Ammon's horn (tissue), 1 donor: ENCODE measurements around the gene PCCA.
"Not testable (repeated sequence)": the region's sequence is repeated elsewhere in the genome, so short reads cannot be mapped to it uniquely, and the experiment has no call there.

Experiments
- DNase-seq: peaks from one replicate; pipeline ENCODE4 v3.0.0-alpha.2; 2016; ENCODE audit warnings: low spot score

Gene PCCA

GRCh38 chr13:100545684-100546061 is 456.8 kb downstream of the PCCA start:
- no peak for DNase-seq

- no peak for DNase-seq
Observed at GRCh38 chr13:100546713-100547405, 458.0 kb downstream of the PCCA start.

DNA sequence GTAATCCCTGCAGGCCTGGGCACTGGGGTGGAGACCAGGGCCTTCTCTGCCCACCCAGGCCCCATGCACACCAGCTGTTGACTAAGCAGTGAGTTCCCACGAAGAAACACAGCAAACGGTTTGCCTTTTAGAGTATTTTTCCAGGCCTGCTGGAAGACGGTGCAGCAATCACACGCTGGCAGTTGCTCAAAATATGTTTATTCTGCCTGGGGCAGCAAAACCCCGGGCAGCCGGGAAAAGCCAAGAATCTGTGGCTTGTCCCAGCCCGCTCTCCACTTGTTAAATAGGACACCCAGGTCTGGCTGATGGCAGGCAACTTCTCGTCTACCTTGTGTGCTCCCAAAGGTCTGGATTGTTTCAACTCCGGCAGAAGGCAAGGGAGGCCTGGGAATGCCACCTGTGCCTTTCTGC is 458.9 kb downstream of the PCCA start:
- DNase-seq = no peak

- no peak for DNase-seq
Observed at GRCh38 chr13:100549316-100549715, 460.4 kb downstream of the PCCA start.

GRCh38 chr13:100552755-100553154 is 463.9 kb downstream of the PCCA start:
- no peak for DNase-seq

DNA sequence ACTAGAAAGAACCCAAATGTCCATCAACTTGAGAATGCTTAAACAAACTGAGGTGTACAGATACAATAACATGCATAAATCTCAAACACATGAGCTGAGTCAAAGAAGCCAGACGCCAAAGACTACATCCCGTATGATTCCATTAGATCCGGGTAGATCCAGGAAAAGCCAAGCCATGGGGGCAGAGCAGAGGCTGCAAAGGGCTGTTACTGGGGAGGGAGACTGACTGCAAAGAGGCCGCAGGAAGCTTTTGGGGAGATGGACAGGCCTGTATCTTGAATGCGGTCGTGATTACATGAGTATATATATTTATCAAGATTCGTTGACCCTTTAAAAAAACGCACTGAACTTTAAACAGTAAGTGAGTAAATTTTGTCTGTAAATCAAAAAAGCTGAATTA is 471.0 kb downstream of the PCCA start:
- no peak for DNase-seq

DNA sequence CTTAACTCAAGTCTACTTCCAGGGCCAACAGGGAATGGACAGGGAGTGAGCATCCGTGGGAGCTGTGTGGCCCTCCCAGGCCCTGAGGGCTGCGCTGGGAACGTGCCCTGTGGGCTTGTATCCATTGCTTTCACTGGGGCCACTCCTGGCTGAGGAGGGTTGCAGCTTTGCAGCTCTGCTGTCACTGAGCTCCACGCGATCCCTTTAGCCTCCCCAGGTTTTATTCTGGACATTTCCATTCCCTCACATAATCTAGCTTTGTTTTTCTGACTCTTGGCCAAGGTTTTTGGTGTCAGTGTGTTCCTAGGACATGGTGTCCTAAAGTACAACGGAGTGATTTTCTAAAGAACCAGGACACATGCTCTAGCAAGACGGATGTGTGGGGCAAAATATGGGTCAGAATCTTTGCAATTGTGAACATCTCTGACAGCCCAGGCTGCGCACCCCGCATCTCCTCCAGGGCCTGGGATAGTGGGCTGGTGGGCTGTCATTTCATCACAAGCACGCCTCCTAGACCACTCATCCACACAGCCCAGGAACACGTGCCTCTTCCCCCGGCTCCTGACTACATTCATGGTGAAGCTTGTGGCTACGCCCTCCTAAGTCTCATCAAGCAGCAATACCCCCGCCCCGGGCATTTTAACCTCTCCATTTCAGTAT is 471.7 kb downstream of the PCCA start:
- peak; percentile 68 for DNase-seq

- DNase-seq = no peak
Observed at GRCh38 chr13:100561158-100561499, 472.2 kb downstream of the PCCA start.

DNA sequence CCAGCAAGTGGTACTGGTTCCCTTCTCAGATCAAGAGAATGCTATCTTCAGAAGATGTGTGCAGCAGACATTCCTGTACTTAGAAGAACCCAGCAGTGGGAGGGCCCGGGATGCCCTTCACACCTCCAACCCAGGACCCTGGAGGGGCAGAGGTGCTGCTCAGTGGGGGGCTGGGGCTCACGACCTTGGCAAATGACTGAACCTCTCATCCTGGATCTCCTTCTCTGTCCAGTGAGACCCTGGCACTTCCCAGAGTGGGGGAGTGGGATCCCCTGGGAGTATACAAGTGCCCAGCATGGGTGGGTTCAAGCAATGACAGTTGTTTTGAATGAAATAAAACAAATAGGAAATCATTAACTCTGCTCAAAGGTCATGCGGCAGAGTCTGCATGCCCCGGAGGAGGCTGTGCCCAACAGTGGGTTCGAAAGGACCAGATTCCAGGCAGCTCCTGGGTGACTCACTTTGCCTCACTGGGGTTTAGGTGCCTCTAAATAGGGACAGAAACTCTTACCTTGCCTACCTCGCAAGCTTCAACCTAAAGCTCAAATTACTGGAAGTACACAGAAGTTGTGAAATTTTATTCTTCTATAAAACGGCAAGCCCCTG is 472.8 kb downstream of the PCCA start:
- no peak for DNase-seq

GRCh38 chr13:100563779-100564178 is 474.9 kb downstream of the PCCA start:
- no peak for DNase-seq

DNA sequence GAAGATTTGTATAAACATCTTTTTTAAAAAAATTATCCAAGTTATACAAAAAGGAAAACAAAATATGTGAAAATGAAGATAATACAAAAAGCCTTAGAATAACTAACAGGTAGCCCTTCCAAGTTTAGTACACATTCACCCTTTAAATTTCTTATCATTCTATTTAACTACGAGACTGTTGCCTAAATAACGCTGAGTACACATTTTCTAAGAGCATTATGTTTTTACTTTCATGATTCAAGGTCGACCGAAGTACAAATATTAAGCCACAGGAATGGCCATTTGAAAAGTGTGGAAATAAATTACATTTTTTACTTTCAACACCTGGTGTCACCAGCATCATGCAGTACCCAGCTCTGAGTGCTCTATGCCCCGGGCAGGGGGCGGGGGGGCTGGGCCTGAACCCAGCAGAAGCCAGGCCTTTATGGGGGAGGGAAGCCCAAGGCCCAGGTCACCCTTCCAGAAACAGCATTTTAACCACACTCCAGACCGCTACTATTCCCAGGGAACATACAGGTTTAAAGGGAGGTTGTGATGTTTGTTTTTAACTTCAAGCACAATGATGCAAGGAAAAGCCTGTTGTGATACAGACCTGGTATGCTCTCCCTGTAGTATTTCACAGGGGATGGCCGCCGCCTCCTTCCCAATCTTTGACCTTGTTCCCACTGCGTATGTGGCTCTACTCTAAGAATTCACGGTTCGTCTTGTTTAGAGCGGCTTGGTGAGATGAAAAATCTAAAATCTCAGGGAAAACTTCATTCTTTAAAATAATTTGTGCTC is 475.7 kb downstream of the PCCA start:
- DNase-seq = no peak

- no peak for DNase-seq
Observed at GRCh38 chr13:100565286-100565685, 476.4 kb downstream of the PCCA start.

DNA sequence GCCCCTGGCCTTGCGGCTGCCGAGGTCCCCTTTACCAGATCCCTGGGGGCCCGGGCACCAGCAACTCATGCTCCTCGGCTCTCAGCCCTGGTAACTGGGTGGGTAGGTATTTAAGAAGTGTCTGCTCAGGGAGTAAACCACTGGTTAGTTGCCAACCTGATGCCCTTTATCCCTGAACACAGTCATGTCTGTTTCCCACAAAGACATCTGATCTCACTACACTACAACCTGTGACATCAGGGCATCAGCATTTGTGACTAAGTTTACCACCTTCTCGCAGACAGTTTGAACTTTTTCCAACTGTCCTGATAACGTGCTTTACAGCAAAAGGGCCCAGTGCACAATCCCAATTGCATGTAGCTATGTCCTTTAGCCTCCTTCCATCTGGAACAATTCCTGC is 477.6 kb downstream of the PCCA start:
- no peak for DNase-seq

- peak; percentile 82 for DNase-seq
Observed at GRCh38 chr13:100573121-100573520, 484.2 kb downstream of the PCCA start.

- DNase-seq = not testable (repeated sequence)
Observed at GRCh38 chr13:100577239-100577638, 488.3 kb downstream of the PCCA start.
